Calu3 (cell line): ENCODE results near the gene NSD2. TPM values are rescaled to one million over a fixed set of nuclear protein-coding genes. Genes with fewer than 3 reads are reported as not detected.

ENCODE experiments used
- BruUV-seq: library from RNA; stranded (reverse); fragments of 400-500 nt; replicated peaks from 2 replicates; lab custom pipeline; 2021; lab: Mats Ljungman, UMichigan
- CTCF ChIA-PET: fragments of 300-600 bp; sonication (Branson Sonifier 250); formaldehyde crosslinking; loops from one replicate; lab custom pipeline; 2022; ENCODE audit warnings: antibody characterized with exemption; lab: Charles Lee
- DNase-seq: peaks from one replicate; pipeline ENCODE4 v3.0.0; 2022
- H3K27ac Mint-ChIP-seq: one replicate; pipeline ENCODE4 v1.8.0; 2022; ENCODE audit warnings: mixed read lengths; ENCODE audit not compliant: unreplicated experiment
- H3K27me3 Mint-ChIP-seq: one replicate; pipeline ENCODE4 v1.8.0; 2022; ENCODE audit warnings: mixed read lengths; ENCODE audit not compliant: unreplicated experiment
- H3K36me3 Mint-ChIP-seq: one replicate; pipeline ENCODE4 v1.8.0; 2022; ENCODE audit warnings: mild to moderate bottlenecking, moderate library complexity, mixed read lengths; ENCODE audit not compliant: insufficient read depth, unreplicated experiment
- H3K4me1 Mint-ChIP-seq: one replicate; pipeline ENCODE4 v1.8.0; 2022; ENCODE audit warnings: mild to moderate bottlenecking, low read depth, mixed read lengths; ENCODE audit not compliant: unreplicated experiment
- H3K4me3 Mint-ChIP-seq: one replicate; pipeline ENCODE4 v1.8.0; 2022; ENCODE audit warnings: mild to moderate bottlenecking, low read depth, moderate library complexity, mixed read lengths; ENCODE audit not compliant: unreplicated experiment
- H3K9me3 Mint-ChIP-seq: one replicate; pipeline ENCODE4 v1.8.0; 2022; ENCODE audit warnings: low read depth, mixed read lengths; ENCODE audit not compliant: unreplicated experiment
- CTCF ChIP-seq: fragments of 200-600 bp; IDR thresholded peaks from one replicate; pipeline ENCODE4 v1.8.0; 2022; ENCODE audit warnings: antibody characterized with exemption; ENCODE audit not compliant: unreplicated experiment
- intact Hi-C: fragments of 100-400 bp; cut with micrococcal nuclease; formaldehyde crosslinking; loops from one replicate; pipeline ENCODE4 v1.10.0; 2022; ENCODE audit not compliant: unreplicated experiment
- total RNA-seq: library from RNA; stranded (reverse); gene quantifications from 2 replicates; pipeline ENCODE4 v1.2.3, GENCODE V29; 2022

NSD2 gene
- total RNA-seq, 1 experiment from 2014 or later = 104 TPM

- Mint-ChIP-seq H3K4me1 (no peaks in the 10 kb centered on the region), H3K27me3 (no peaks in the 10 kb centered on the region), H3K36me3 (peaks cover 42% of the 10 kb centered on the region), H3K4me3 (no peak overlapping the region), H3K9me3 (no peaks in the 10 kb centered on the region), H3K27ac (no peak overlapping the region)
- no peak for DNase-seq
- no TSS peak for BruUV-seq
- intact Hi-C loops = no loop called here
- no peak for TF ChIP-seq CTCF
- CTCF ChIA-PET = no interaction called here
Observed at GRCh38 chr4:1972414-1972813, 101.2 kb downstream of the NSD2 start.

- intact Hi-C loops = no loop called here
- no peak for DNase-seq
- BruUV-seq = no TSS peak
- Mint-ChIP-seq H3K9me3 (no peaks in the 10 kb centered on the region), H3K27ac (no peak overlapping the region), H3K4me1 (no peaks in the 10 kb centered on the region), H3K4me3 (no peak overlapping the region), H3K36me3 (peaks cover 44% of the 10 kb centered on the region), H3K27me3 (no peaks in the 10 kb centered on the region)
- CTCF ChIA-PET = no interaction called here
- no peak for TF ChIP-seq CTCF
Observed at GRCh38 chr4:1973218-1973617, 102.0 kb downstream of the NSD2 start.

GRCh38 chr4:1973661-1974060 is 102.5 kb downstream of the NSD2 start:
- Mint-ChIP-seq H3K4me1 (no peaks in the 10 kb centered on the region), H3K9me3 (no peaks in the 10 kb centered on the region), H3K27me3 (no peaks in the 10 kb centered on the region), H3K27ac (no peak overlapping the region), H3K4me3 (no peak overlapping the region), H3K36me3 (peaks cover 48% of the 10 kb centered on the region)
- TF ChIP-seq CTCF = no peak
- intact Hi-C loops = no loop called here
- CTCF ChIA-PET = no interaction called here
- no peak for DNase-seq
- no TSS peak for BruUV-seq

- no peak for TF ChIP-seq CTCF
- DNase-seq = no peak
- H3K4me3 Mint-ChIP-seq = no peak overlapping the region
- no peaks in the 10 kb centered on the region for H3K9me3 Mint-ChIP-seq
- peaks cover 51% of the 10 kb centered on the region for H3K36me3 Mint-ChIP-seq
- no peak overlapping the region for H3K27ac Mint-ChIP-seq
- H3K27me3 Mint-ChIP-seq = no peaks in the 10 kb centered on the region
- BruUV-seq = no TSS peak
- CTCF ChIA-PET = no interaction called here
- intact Hi-C loops = no loop called here
- H3K4me1 Mint-ChIP-seq = no peaks in the 10 kb centered on the region
Observed at GRCh38 chr4:1974840-1975239, 103.6 kb downstream of the NSD2 start.
